SK-N-SH (cell line): ENCODE measurements around the gene CTNNA3. TPM values are rescaled to one million over a fixed set of nuclear protein-coding genes. Genes with fewer than 3 reads are reported as not detected.

Experiments
- CTCF ChIA-PET: fragments of 300-600, 350-600 bp; formaldehyde crosslinking; extraction: SDS; loops from one replicate; lab custom pipeline; 2021; lab: Yijun Ruan, JAX
- POLR2A ChIA-PET: fragments of 350-600 bp; sonication (Branson Sonifier 250); formaldehyde crosslinking; extraction: SDS; loops from one replicate; lab custom pipeline; 2020; ENCODE audit warnings: antibody characterized with exemption, inconsistent platforms; lab: Yijun Ruan, JAX
- DNase-seq: peaks from one replicate; pipeline ENCODE4 v3.0.0; 2012
- H2AFZ ChIP-seq: fragments of 200-600 bp; sonication (generic); 2 replicates; pipeline ENCODE4 v1.8.1; 2016; ENCODE audit warnings: antibody characterized with exemption, mild to moderate bottlenecking, low read depth
- H3F3A ChIP-seq: fragments of 200-600 bp; sonication (generic); replicated peaks from 2 replicates; pipeline ENCODE3; 2016; ENCODE audit warnings: antibody characterized with exemption, mild to moderate bottlenecking; ENCODE audit not compliant: insufficient read depth
- H3K27ac ChIP-seq, 2 experiments: fragments of 200-500 bp in 1 of 2; fragments of 200-600 bp in 1 of 2; sonication (Bioruptor generic) in 1 of 2; sonication (generic), shearing (Covaris generic) in 1 of 2; 2 replicates each; pipeline versions ENCODE4 v1.5.1 to v1.6.1; 2014 to 2016; ENCODE audit warnings: low read depth in 2 of 2, inconsistent platforms in 1 of 2, low read length in 1 of 2, mild to moderate bottlenecking in 1 of 2, mixed read lengths in 1 of 2
- H3K27me3 ChIP-seq: fragments of 200-600 bp; sonication (generic), shearing (Covaris generic); 2 replicates; pipeline ENCODE4 v1.6.1; 2016; ENCODE audit warnings: mixed run types; ENCODE audit not compliant: insufficient read depth
- H3K36me3 ChIP-seq, 2 experiments: fragments of 200-500 bp in 1 of 2; fragments of 200-600 bp in 1 of 2; sonication (Bioruptor generic) in 1 of 2; sonication (generic) in 1 of 2; replicated peaks in 1 of 2; 2 replicates each; pipeline versions ENCODE3 to v1.5.1; 2014 to 2016; ENCODE audit warnings: low read length in 1 of 2, mild to moderate bottlenecking in 1 of 2; ENCODE audit not compliant: insufficient read depth in 2 of 2, control insufficient read depth in 1 of 2
- H3K4me1 ChIP-seq, 2 experiments: fragments of 200-500 bp in 1 of 2; fragments of 200-600 bp in 1 of 2; sonication (Bioruptor generic) in 1 of 2; sonication (generic), shearing (Covaris generic) in 1 of 2; 2 replicates each; pipeline versions ENCODE4 v1.5.1 to v1.6.1; 2014 to 2016; ENCODE audit warnings: low read depth in 1 of 2, low read length in 1 of 2, mixed run types in 1 of 2; ENCODE audit not compliant: insufficient read depth in 2 of 2, control insufficient read depth in 1 of 2
- H3K4me2 ChIP-seq: fragments of 200-600 bp; sonication (generic), shearing (Covaris generic); 2 replicates; pipeline ENCODE4 v1.6.1; 2017; ENCODE audit warnings: mixed run types
- H3K4me3 ChIP-seq, 2 experiments: fragments of 200-500 bp in 1 of 2; fragments of 200-600 bp in 1 of 2; sonication (Bioruptor generic) in 1 of 2; sonication (generic), shearing (Covaris generic) in 1 of 2; 2 replicates each; pipeline versions ENCODE4 v1.5.1 to v1.8.1; 2014 to 2016; ENCODE audit warnings: low read depth in 2 of 2, inconsistent platforms in 1 of 2, low read length in 1 of 2, mild to moderate bottlenecking in 1 of 2, mixed read lengths in 1 of 2, moderate library complexity in 1 of 2
- H3K79me2 ChIP-seq: fragments of 200-600 bp; sonication (generic); 2 replicates; pipeline ENCODE4 v1.8.1; 2017; ENCODE audit warnings: mild to moderate bottlenecking; ENCODE audit not compliant: insufficient read depth
- H3K9ac ChIP-seq: fragments of 200-600 bp; sonication (generic); 2 replicates; pipeline ENCODE4 v1.6.1; 2017; ENCODE audit warnings: mixed run types
- H3K9me2 ChIP-seq: fragments of 200-600 bp; sonication (generic); 2 replicates; pipeline ENCODE4 v1.6.1; 2017; ENCODE audit warnings: mixed run types
- H3K9me3 ChIP-seq: fragments of 200-600 bp; sonication (generic); 2 replicates; pipeline ENCODE4 v1.6.1; 2017; ENCODE audit warnings: mixed run types, mild to moderate bottlenecking, moderate library complexity
- H4K20me1 ChIP-seq: fragments of 200-600 bp; sonication (generic); 2 replicates; pipeline ENCODE4 v1.6.1; 2017; ENCODE audit warnings: mild to moderate bottlenecking, mixed run types; ENCODE audit not compliant: insufficient read depth
- CHD2 ChIP-seq: fragments of 150-350 bp; IDR thresholded peaks from 2 replicates; pipeline ENCODE4 v1.6.1; 2018; ENCODE audit warnings: low read length; ENCODE audit not compliant: partially characterized antibody
- EZH2phosphoT487 ChIP-seq: fragments of 200-600 bp; sonication (generic); IDR thresholded peaks from 2 replicates; pipeline ENCODE4 v1.6.1; 2017; ENCODE audit warnings: low read depth, mixed run types, mild to moderate bottlenecking, antibody characterized with exemption, moderate library complexity, borderline replicate concordance
- GATA2 ChIP-seq: sonication (generic); formaldehyde crosslinking; IDR thresholded peaks from 2 replicates; pipeline ENCODE4 v1.5.0; 2020; ENCODE audit warnings: mild to moderate bottlenecking, missing genetic modification reagents
- JUND ChIP-seq: IDR thresholded peaks from 2 replicates; pipeline ENCODE4 v1.4.0; 2012
- MAX ChIP-seq: IDR thresholded peaks from 2 replicates; pipeline ENCODE4 v1.4.0; 2012; ENCODE audit warnings: low read depth
- MEF2A ChIP-seq: IDR thresholded peaks from 2 replicates; pipeline ENCODE4 v1.4.0; 2012; ENCODE audit warnings: low read depth, borderline replicate concordance
- MXI1 ChIP-seq: IDR thresholded peaks from 2 replicates; pipeline ENCODE4 v1.6.1; 2012; ENCODE audit warnings: mild to moderate bottlenecking, low read depth, low read length, improper control_type of control experiment
- RCOR1 ChIP-seq: fragments of 150-350 bp; IDR thresholded peaks from 2 replicates; pipeline ENCODE4 v1.6.1; 2017; ENCODE audit warnings: antibody characterized with exemption, low read length
- RXRA ChIP-seq: IDR thresholded peaks from 2 replicates; pipeline ENCODE4 v1.4.0; 2012; ENCODE audit warnings: low read depth, mild to moderate bottlenecking, borderline replicate concordance
- SIN3A ChIP-seq: IDR thresholded peaks from 2 replicates; pipeline ENCODE4 v1.6.1; 2012; ENCODE audit warnings: low read depth, mild to moderate bottlenecking, low read length, moderate library complexity, borderline replicate concordance
- SMC3 ChIP-seq: IDR thresholded peaks from 2 replicates; pipeline ENCODE4 v1.6.1; 2012; ENCODE audit warnings: low read depth, low read length, improper control_type of control experiment
- TAF1 ChIP-seq: IDR thresholded peaks from 2 replicates; pipeline ENCODE4 v1.6.1; 2012; ENCODE audit warnings: low read depth, mild to moderate bottlenecking, low read length, moderate library complexity, borderline replicate concordance
- USF1 ChIP-seq: IDR thresholded peaks from 2 replicates; pipeline ENCODE4 v1.4.0; 2012; ENCODE audit warnings: low read depth, borderline replicate concordance
- YY1 ChIP-seq: IDR thresholded peaks from 2 replicates; pipeline ENCODE4 v1.4.0; 2012; ENCODE audit warnings: low read depth, mild to moderate bottlenecking
- WGBS: methylation state at CpG from one replicate; pipeline ENCODE4 v1.1.6; 2017; ENCODE audit warnings: low lambda C conversion rate; 5-methylcytosine and 5-hydroxymethylcytosine counted together
- polyA plus RNA-seq, 3 experiments: library from polyadenylated mRNA; depleted of rRNA; stranded (reverse); fragments of >200 nt; gene quantifications; 2 replicates each; pipeline ENCODE4 v1.2.3, GENCODE V29; 2012
- TF ChIP-seq, protein P1 (sequence below): IDR thresholded peaks from 2 replicates; pipeline ENCODE4; 2012

CTNNA3 gene
- polyA plus RNA-seq, 1 of the 3 experiments (the other 2 are of a cell fraction): not detected

- CTCF ChIA-PET: interaction anchor here (0.6 kb wide), 1 partner anchor 147 kb away, joined by 4 read pairs; no protein-coding TSS in a partner anchor
- TF ChIP-seq RCOR1 (no peak), SIN3A (no peak), USF1 (no peak), RXRA (no peak), CHD2 (no peak), GATA2 (CRISPR knock-in tag) (no peak), MAX (no peak), YY1 (no peak), JUND (no peak), EZH2phosphoT487 (no peak)
- TF ChIP-seq, protein P1, sequence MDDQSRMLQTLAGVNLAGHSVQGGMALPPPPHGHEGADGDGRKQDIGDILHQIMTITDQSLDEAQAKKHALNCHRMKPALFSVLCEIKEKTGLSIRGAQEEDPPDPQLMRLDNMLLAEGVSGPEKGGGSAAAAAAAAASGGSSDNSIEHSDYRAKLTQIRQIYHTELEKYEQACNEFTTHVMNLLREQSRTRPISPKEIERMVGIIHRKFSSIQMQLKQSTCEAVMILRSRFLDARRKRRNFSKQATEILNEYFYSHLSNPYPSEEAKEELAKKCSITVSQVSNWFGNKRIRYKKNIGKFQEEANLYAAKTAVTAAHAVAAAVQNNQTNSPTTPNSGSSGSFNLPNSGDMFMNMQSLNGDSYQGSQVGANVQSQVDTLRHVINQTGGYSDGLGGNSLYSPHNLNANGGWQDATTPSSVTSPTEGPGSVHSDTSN: no peak
Measured at GRCh38 chr10:67464278-67464677, 231.7 kb downstream of the CTNNA3 start.

GRCh38 chr10:67452892-67453291 is 243.1 kb downstream of the CTNNA3 start:
- TF ChIP-seq SMC3 (no peak), MXI1 (no peak), MEF2A (no peak), SIN3A (no peak), RCOR1 (no peak), TAF1 (no peak)
- H2AFZ ChIP-seq: no peak overlapping the region
- WGBS: 0% methylated on average over 1 of the region's 1 CpG
- H3K4me2 ChIP-seq: no peak overlapping the region
- H4K20me1 ChIP-seq: no peaks in the 10 kb centered on the region
- DNase-seq: no peak
- POLR2A ChIA-PET: no interaction called here
- CTCF ChIA-PET: no interaction called here
- H3K9me3 ChIP-seq: no peaks in the 10 kb centered on the region
- no peaks in the 10 kb centered on the region for H3K79me2 ChIP-seq
- no peaks in the 10 kb centered on the region for H3K27me3 ChIP-seq
- no peak overlapping the region for H3K9ac ChIP-seq
- no peaks in the 10 kb centered on the region for H3F3A ChIP-seq
- H3K4me1 ChIP-seq: no peaks in the 10 kb centered on the region
- H3K4me3 ChIP-seq: no peak overlapping the region
- H3K9me2 ChIP-seq: no peaks in the 10 kb centered on the region
- H3K36me3 ChIP-seq: no peaks in the 10 kb centered on the region
- H3K27ac ChIP-seq: no peak overlapping the region

More at GRCh38 chr10:67464278-67464677, 231.7 kb downstream of the CTNNA3 start:
- no peaks in the 10 kb centered on the region for H3K27me3 ChIP-seq
- POLR2A ChIA-PET: no interaction called here
- H2AFZ ChIP-seq: no peak overlapping the region
- H3K9me3 ChIP-seq: no peaks in the 10 kb centered on the region
- H4K20me1 ChIP-seq: no peaks in the 10 kb centered on the region
- no peak overlapping the region for H3K4me2 ChIP-seq
- no peaks in the 10 kb centered on the region for H3F3A ChIP-seq
- H3K9ac ChIP-seq: no peak overlapping the region
- 31% methylated on average over 3 of the region's 3 CpGs for WGBS
- H3K79me2 ChIP-seq: no peaks in the 10 kb centered on the region
- DNase-seq: no peak
- H3K36me3 ChIP-seq: no peaks in the 10 kb centered on the region
- no peak overlapping the region for H3K4me3 ChIP-seq
- no peaks in the 10 kb centered on the region for H3K9me2 ChIP-seq
- no peak overlapping the region for H3K27ac ChIP-seq
- no peaks in the 10 kb centered on the region for H3K4me1 ChIP-seq
